OCI-LY7 (cell line): ENCODE measurements around the gene ARHGEF26. TPM values are rescaled to one million over a fixed set of nuclear protein-coding genes. Genes with fewer than 3 reads are reported as not detected.

Source experiments
- BruUV-seq: library from RNA; stranded (reverse); fragments of 400-500 nt; replicated peaks from 2 replicates; lab custom pipeline; 2021; lab: Mats Ljungman, UMichigan
- CTCF ChIA-PET: fragments of 300-600 bp; sonication (Branson Sonifier 250); formaldehyde crosslinking; loops from one replicate; lab custom pipeline; 2022; ENCODE audit warnings: antibody characterized with exemption; ENCODE audit not compliant: unreplicated experiment; lab: Charles Lee
- POLR2A ChIA-PET: fragments of 300-600 bp; sonication (Branson Sonifier 250); formaldehyde crosslinking; loops from one replicate; lab custom pipeline; 2022; ENCODE audit warnings: antibody characterized with exemption; lab: Charles Lee
- DNase-seq: peaks from one replicate; pipeline ENCODE4 v3.0.0-alpha.2; 2015; ENCODE audit warnings: low spot score
- H2AFZ ChIP-seq: fragments of 200-600 bp; sonication (generic), shearing (Covaris generic); 2 replicates; pipeline ENCODE4 v1.6.1; 2014; ENCODE audit warnings: mild to moderate bottlenecking, antibody characterized with exemption, low read length, moderate library complexity
- H3K27ac ChIP-seq: fragments of 200-600 bp; sonication (generic); 2 replicates; pipeline ENCODE4 v1.5.1; 2014; ENCODE audit warnings: mixed run types, low read depth, mild to moderate bottlenecking, moderate library complexity, low read length, inconsistent platforms; ENCODE audit not compliant: poor library complexity, severe bottlenecking
- H3K36me3 ChIP-seq: fragments of 200-600 bp; sonication (generic); 2 replicates; pipeline ENCODE4 v1.6.1; 2014; ENCODE audit warnings: mild to moderate bottlenecking, antibody characterized with exemption, low read length, moderate library complexity, mixed read lengths; ENCODE audit not compliant: insufficient read depth
- H3K4me1 ChIP-seq: fragments of 200-600 bp; sonication (generic); 2 replicates; pipeline ENCODE4 v1.5.1; 2014; ENCODE audit warnings: mild to moderate bottlenecking, low read length; ENCODE audit not compliant: insufficient read depth, poor library complexity, severe bottlenecking
- H3K4me2 ChIP-seq: fragments of 200-600 bp; sonication (generic); 2 replicates; pipeline ENCODE4 v1.6.1; 2014; ENCODE audit warnings: mild to moderate bottlenecking, low read length
- H3K4me3 ChIP-seq: fragments of 200-600 bp; sonication (generic); 2 replicates; pipeline ENCODE4 v1.5.1; 2014; ENCODE audit warnings: mild to moderate bottlenecking, low read depth, low read length; ENCODE audit not compliant: poor library complexity, severe bottlenecking
- H3K79me2 ChIP-seq: fragments of 200-600 bp; sonication (generic); 2 replicates; pipeline ENCODE4 v1.6.1; 2016; ENCODE audit warnings: low read depth, mild to moderate bottlenecking, low read length, moderate library complexity, mixed read lengths; ENCODE audit not compliant: insufficient read depth
- H3K9me2 ChIP-seq: fragments of 200-600 bp; sonication (generic); 2 replicates; pipeline ENCODE4 v1.6.1; 2016; ENCODE audit warnings: mild to moderate bottlenecking, low read length, mixed read lengths; ENCODE audit not compliant: insufficient read depth
- H3K9me3 ChIP-seq: fragments of 200-600 bp; sonication (generic); 2 replicates; pipeline ENCODE4 v1.6.1; 2014; ENCODE audit warnings: mild to moderate bottlenecking, mixed run types, low read length, mixed read lengths
- H4K20me1 ChIP-seq: fragments of 200-600 bp; sonication (generic); 2 replicates; pipeline ENCODE4 v1.6.1; 2014; ENCODE audit warnings: mild to moderate bottlenecking, antibody characterized with exemption, low read length, moderate library complexity, mixed read lengths; ENCODE audit not compliant: insufficient read depth
- CTCF ChIP-seq: fragments of 200-600 bp; sonication (generic); conservative IDR thresholded peaks from 2 replicates; pipeline ENCODE4 v1.5.1; 2014; ENCODE audit warnings: mild to moderate bottlenecking, antibody characterized with exemption, low read length, moderate library complexity, mixed read lengths
- EZH2phosphoT487 ChIP-seq: fragments of 200-600 bp; sonication (generic); IDR thresholded peaks from 2 replicates; pipeline ENCODE4 v1.6.1; 2018; ENCODE audit warnings: low read depth, borderline replicate concordance, mild to moderate bottlenecking, mixed run types, antibody characterized with exemption, low read length, moderate library complexity, mixed read lengths
- intact Hi-C: fragments of 100-400 bp; cut with micrococcal nuclease; formaldehyde crosslinking; loops from one replicate; pipeline ENCODE4 v1.10.0; 2022; ENCODE audit not compliant: unreplicated experiment
- total RNA-seq, 2 experiments: library from RNA; depleted of rRNA in 1 of 2; stranded (reverse); fragments of >200 nt in 1 of 2; shearing (Covaris generic) in 1 of 2; gene quantifications; 2 replicates each; pipeline ENCODE4 v1.2.3, GENCODE V29; 2014 to 2022

Gene ARHGEF26
- total RNA-seq, 2 experiments from 2014 or later, result 0.11 to 0.35 TPM

- Histone ChIP-seq H2AFZ (no peak overlapping the region), H3K9me3 (no peaks in the 10 kb centered on the region), H4K20me1 (no peaks in the 10 kb centered on the region), H3K79me2 (no peaks in the 10 kb centered on the region), H3K4me2 (no peak overlapping the region), H3K4me3 (no peak overlapping the region), H3K27ac (no peak overlapping the region), H3K36me3 (no peaks in the 10 kb centered on the region), H3K9me2 (no peaks in the 10 kb centered on the region), H3K4me1 (no peaks in the 10 kb centered on the region)
- TF ChIP-seq CTCF (no peak), EZH2phosphoT487 (no peak)
- intact Hi-C loops, result no loop called here
- ChIA-PET CTCF (no interaction called here), POLR2A (interaction anchor here (1.7 kb wide), 1 partner anchor 11 kb away, joined by 5 read pairs; no protein-coding TSS in a partner anchor)
- no peak for DNase-seq
- no TSS peak for BruUV-seq
These were observed 108.0 kb downstream of the ARHGEF26 start for GRCh38 chr3:154229217-154229590.

- no peaks in the 10 kb centered on the region for H4K20me1 ChIP-seq
- no peaks in the 10 kb centered on the region for H3K9me3 ChIP-seq
- no peaks in the 10 kb centered on the region for H3K36me3 ChIP-seq
- H2AFZ ChIP-seq, result no peak overlapping the region
- ChIA-PET CTCF (no interaction called here), POLR2A (interaction anchor here (0.6 kb wide), 1 partner anchor 1546 kb away, joined by 3 read pairs; no protein-coding TSS in a partner anchor)
- no peak overlapping the region for H3K4me2 ChIP-seq
- intact Hi-C loops, result no loop called here
- DNase-seq, result no peak
- no peaks in the 10 kb centered on the region for H3K4me1 ChIP-seq
- no peak overlapping the region for H3K27ac ChIP-seq
- TF ChIP-seq CTCF (no peak), EZH2phosphoT487 (no peak)
- no peaks in the 10 kb centered on the region for H3K9me2 ChIP-seq
- no TSS peak for BruUV-seq
- H3K4me3 ChIP-seq, result no peak overlapping the region
- H3K79me2 ChIP-seq, result no peaks in the 10 kb centered on the region
These were observed 114.1 kb downstream of the ARHGEF26 start for GRCh38 chr3:154235330-154235729.

- no peak overlapping the region for H3K4me2 ChIP-seq
- H4K20me1 ChIP-seq, result no peaks in the 10 kb centered on the region
- no peaks in the 10 kb centered on the region for H3K36me3 ChIP-seq
- ChIA-PET POLR2A (no interaction called here), CTCF (no interaction called here)
- TF ChIP-seq EZH2phosphoT487 (no peak), CTCF (no peak)
- no peak overlapping the region for H3K27ac ChIP-seq
- intact Hi-C loops, result no loop called here
- H3K4me1 ChIP-seq, result no peaks in the 10 kb centered on the region
- no peak for DNase-seq
- H3K9me3 ChIP-seq, result no peaks in the 10 kb centered on the region
- no peak overlapping the region for H3K4me3 ChIP-seq
- no peaks in the 10 kb centered on the region for H3K79me2 ChIP-seq
- no peaks in the 10 kb centered on the region for H3K9me2 ChIP-seq
- no peak overlapping the region for H2AFZ ChIP-seq
- no TSS peak for BruUV-seq
These were observed 115.1 kb downstream of the ARHGEF26 start for GRCh38 chr3:154236331-154236730.
